ENCODE results near the gene HTR2A. TPM values are rescaled to one million over a fixed set of nuclear protein-coding genes. Genes with fewer than 3 reads are reported as not detected.

The HTR2A gene
- polyA plus RNA-seq, 1 donor (not counting 4 experiments of a cell fraction or from before 2014, with no cell fraction given), result not detected

- no peak for TF ChIP-seq CTCF (optimal IDR thresholded peaks at IDR 0.05 in 1 of 3, IDR thresholded peaks at IDR 0.05 in 1 of 3, conservative IDR thresholded peaks at IDR 0.05 in 1 of 3; ENCODE audit: extremely low read depth in 1 of 3, insufficient read depth in 2 of 3, low read length in 3 of 3)
- TF ChIP-seq EZH2 (IDR thresholded peaks at IDR 0.05; ENCODE audit: low read length), result no peak
- FAIRE-seq (no peak), DNase-seq (ENCODE audit: low read depth, low spot score) (no peak)
- Histone ChIP-seq H3K4me3 (ENCODE audit: control insufficient read depth in 2 of 3, extremely low read depth in 1 of 3, insufficient read depth in 2 of 3, low read depth in 1 of 3, low read length in 3 of 3) (no peak overlapping the region), H4K20me1 (ENCODE audit: control insufficient read depth, extremely low read depth, insufficient read depth, low read length) (no peaks in the 10 kb centered on the region), H3K9me3 (ENCODE audit: control insufficient read depth, low read depth, low read length) (no peaks in the 10 kb centered on the region), H3K36me3 (ENCODE audit: control insufficient read depth in 2 of 2, extremely low read depth in 1 of 2, insufficient read depth in 2 of 2, low read length in 2 of 2) (no peaks in the 10 kb centered on the region), H3K27ac (ENCODE audit: control insufficient read depth, insufficient read depth, low read length) (no peak overlapping the region), H3K9me1 (ENCODE audit: control insufficient read depth, extremely low read depth, insufficient read depth, low read length) (no peaks in the 10 kb centered on the region), H3K4me2 (ENCODE audit: control insufficient read depth, extremely low read depth, insufficient read depth, low read depth, low read length) (peak overlapping the region; percentile 84), H3K27me3 (ENCODE audit: control insufficient read depth, extremely low read depth, insufficient read depth, low read length) (peaks cover 49% of the 10 kb centered on the region), H2AFZ (ENCODE audit: control insufficient read depth, low read length) (no peak overlapping the region), H3K4me1 (ENCODE audit: control insufficient read depth, extremely low read depth, insufficient read depth, low read length) (peaks cover 3% of the 10 kb centered on the region), H3K9ac (ENCODE audit: control insufficient read depth, extremely low read depth, insufficient read depth, low read length) (no peak overlapping the region), H3K79me2 (ENCODE audit: control insufficient read depth, insufficient read depth, low read length) (no peaks in the 10 kb centered on the region)
- dilution Hi-C loops (cut with MboI; ENCODE audit: extremely low pct_ligation_motif_present, low sequenced_read_pairs), result no loop called here
Measured at GRCh38 chr13:46894568-46894967, 2.3 kb downstream of the HTR2A start.

GRCh38 chr13:46893798-46894560 lies 2.9 kb downstream of the HTR2A start:
- dilution Hi-C loops (cut with MboI; ENCODE audit: extremely low pct_ligation_motif_present, low sequenced_read_pairs), result no loop called here
- DNase-seq (ENCODE audit: low read depth, low spot score) (no peak), FAIRE-seq (peak; percentile 13)
- Histone ChIP-seq H3K4me2 (ENCODE audit: control insufficient read depth, extremely low read depth, insufficient read depth, low read depth, low read length) (peak overlapping the region; percentile 84), H3K9ac (ENCODE audit: control insufficient read depth, extremely low read depth, insufficient read depth, low read length) (no peak overlapping the region), H3K27ac (ENCODE audit: control insufficient read depth, insufficient read depth, low read length) (no peak overlapping the region), H4K20me1 (ENCODE audit: control insufficient read depth, extremely low read depth, insufficient read depth, low read length) (no peaks in the 10 kb centered on the region), H3K9me3 (ENCODE audit: control insufficient read depth, low read depth, low read length) (no peaks in the 10 kb centered on the region), H3K4me1 (ENCODE audit: control insufficient read depth, extremely low read depth, insufficient read depth, low read length) (peaks cover 3% of the 10 kb centered on the region), H3K27me3 (ENCODE audit: control insufficient read depth, extremely low read depth, insufficient read depth, low read length) (peaks cover 49% of the 10 kb centered on the region), H3K36me3 (ENCODE audit: control insufficient read depth in 2 of 2, extremely low read depth in 1 of 2, insufficient read depth in 2 of 2, low read length in 2 of 2) (no peaks in the 10 kb centered on the region), H3K79me2 (ENCODE audit: control insufficient read depth, insufficient read depth, low read length) (no peaks in the 10 kb centered on the region), H3K9me1 (ENCODE audit: control insufficient read depth, extremely low read depth, insufficient read depth, low read length) (no peaks in the 10 kb centered on the region), H3K4me3 (ENCODE audit: control insufficient read depth in 2 of 3, extremely low read depth in 1 of 3, insufficient read depth in 2 of 3, low read depth in 1 of 3, low read length in 3 of 3) (peak overlapping the region; percentile 38 to 61 (median 59)), H2AFZ (ENCODE audit: control insufficient read depth, low read length) (peak overlapping the region; percentile 63)
- peak; percentile 50 for TF ChIP-seq EZH2 (IDR thresholded peaks at IDR 0.05; ENCODE audit: low read length)
- TF ChIP-seq CTCF (optimal IDR thresholded peaks at IDR 0.05 in 1 of 3, IDR thresholded peaks at IDR 0.05 in 1 of 3, conservative IDR thresholded peaks at IDR 0.05 in 1 of 3; ENCODE audit: extremely low read depth in 1 of 3, insufficient read depth in 2 of 3, low read length in 3 of 3), result peak; percentile 59 to 97 (median 80)
